Measurements from ENCODE around the gene VGLL4. TPM values are rescaled to one million over a fixed set of nuclear protein-coding genes. Genes with fewer than 3 reads are reported as not detected.
"Not testable (repeated sequence)": the region's sequence is repeated elsewhere in the genome, so short reads cannot be mapped to it uniquely, and the experiment has no call there.

The VGLL4 gene
- total RNA-seq, 4 donors from 2014 or later, result 53.4 to 128 (median 58.2) TPM

DNA sequence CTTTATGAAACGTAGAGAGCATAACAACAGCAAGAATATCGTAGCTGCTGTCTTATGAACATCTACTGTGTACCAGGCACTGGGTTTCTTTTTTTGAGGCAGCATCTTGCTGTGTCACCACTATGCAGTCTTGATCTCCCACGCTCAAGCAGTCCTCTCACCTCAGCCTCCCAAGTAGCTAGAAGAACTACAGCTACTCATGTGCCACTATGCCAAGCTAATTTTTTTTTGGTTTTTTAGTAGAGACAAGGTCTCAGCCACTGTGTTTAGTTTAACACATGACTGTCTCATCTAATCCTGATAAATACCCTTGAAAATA, 129.9 kb downstream of the VGLL4 start:
- ATAC-seq, result no peak
- 66 to 70% methylated on average over 3 of the region's 3 CpGs for WGBS, 2 donors (ENCODE audit: low coverage in 1 of 2)
- Histone ChIP-seq H3K9me3 (no peaks in the 10 kb centered on the region), H3K4me1 (peaks cover 5 to 43% (median 30%) of the 10 kb centered on the region in 3 donors), H3K27ac (peak overlapping the region in 3 of 4 donors; percentile 51 to 60 (median 57)), H3K36me3 (no peaks in the 10 kb centered on the region), H3K27me3 (no peaks in the 10 kb centered on the region), H3K4me3 (no peak overlapping the region)
- TF ChIP-seq POLR2AphosphoS5 (IDR thresholded peaks at IDR 0.05) (no peak), EP300 (IDR thresholded peaks at IDR 0.05) (no peak), POLR2A (IDR thresholded peaks at IDR 0.05) (no peak)
- TF ChIP-seq, protein P1, sequence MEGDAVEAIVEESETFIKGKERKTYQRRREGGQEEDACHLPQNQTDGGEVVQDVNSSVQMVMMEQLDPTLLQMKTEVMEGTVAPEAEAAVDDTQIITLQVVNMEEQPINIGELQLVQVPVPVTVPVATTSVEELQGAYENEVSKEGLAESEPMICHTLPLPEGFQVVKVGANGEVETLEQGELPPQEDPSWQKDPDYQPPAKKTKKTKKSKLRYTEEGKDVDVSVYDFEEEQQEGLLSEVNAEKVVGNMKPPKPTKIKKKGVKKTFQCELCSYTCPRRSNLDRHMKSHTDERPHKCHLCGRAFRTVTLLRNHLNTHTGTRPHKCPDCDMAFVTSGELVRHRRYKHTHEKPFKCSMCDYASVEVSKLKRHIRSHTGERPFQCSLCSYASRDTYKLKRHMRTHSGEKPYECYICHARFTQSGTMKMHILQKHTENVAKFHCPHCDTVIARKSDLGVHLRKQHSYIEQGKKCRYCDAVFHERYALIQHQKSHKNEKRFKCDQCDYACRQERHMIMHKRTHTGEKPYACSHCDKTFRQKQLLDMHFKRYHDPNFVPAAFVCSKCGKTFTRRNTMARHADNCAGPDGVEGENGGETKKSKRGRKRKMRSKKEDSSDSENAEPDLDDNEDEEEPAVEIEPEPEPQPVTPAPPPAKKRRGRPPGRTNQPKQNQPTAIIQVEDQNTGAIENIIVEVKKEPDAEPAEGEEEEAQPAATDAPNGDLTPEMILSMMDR (IDR thresholded peaks at IDR 0.05), result no peak

DNA sequence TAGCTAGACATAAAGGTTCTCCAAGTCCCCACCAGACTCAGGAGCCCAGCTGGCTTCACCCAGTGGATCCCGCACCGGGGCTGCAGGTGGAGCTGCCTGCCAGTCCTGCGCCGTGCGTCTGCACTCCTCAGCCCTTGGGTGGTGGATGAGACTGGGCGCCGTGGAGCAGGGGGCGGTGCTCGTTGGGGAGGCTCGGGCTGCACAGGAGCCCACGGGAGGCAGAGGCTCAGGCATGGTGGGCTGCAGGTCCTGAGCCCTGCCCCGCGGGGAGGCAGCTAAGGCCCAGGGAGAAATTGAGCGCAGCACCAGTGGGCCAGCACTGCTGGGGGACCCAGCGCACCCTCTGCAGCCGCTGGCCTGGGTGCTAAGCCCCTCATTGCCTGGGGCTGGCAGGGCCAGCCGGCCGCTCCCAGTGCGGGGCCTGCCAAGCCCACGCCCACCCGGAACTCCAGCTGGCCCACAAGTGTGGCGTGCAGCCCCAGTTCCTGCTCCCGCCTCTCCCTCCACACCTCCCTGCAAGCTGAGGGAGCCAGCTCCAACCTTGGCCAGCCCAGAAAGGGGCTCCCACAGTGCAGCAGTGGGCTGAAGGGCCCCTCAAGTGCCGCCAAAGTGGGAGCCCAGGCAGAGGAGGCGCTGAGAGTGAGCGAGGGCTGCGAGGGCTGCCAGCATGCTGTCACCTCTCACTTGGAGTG, 130.4 kb downstream of the VGLL4 start:
- H3K27me3 ChIP-seq, ATAC-seq, H3K36me3 ChIP-seq, H3K4me3 ChIP-seq, H3K9me3 ChIP-seq: not testable (repeated sequence)
- peaks cover 9 to 47% (median 35%) of the 10 kb centered on the region in 3 donors for H3K4me1 ChIP-seq
- H3K27ac ChIP-seq, result peak overlapping the region in 3 of 4 donors; percentile 51 to 60 (median 57)
- 100% methylated on average over 3 of the region's 27 CpGs; no CpG with 5 or more reads in 1 of the 2 donors for WGBS, 2 donors (ENCODE audit: low coverage in 1 of 2)

DNA sequence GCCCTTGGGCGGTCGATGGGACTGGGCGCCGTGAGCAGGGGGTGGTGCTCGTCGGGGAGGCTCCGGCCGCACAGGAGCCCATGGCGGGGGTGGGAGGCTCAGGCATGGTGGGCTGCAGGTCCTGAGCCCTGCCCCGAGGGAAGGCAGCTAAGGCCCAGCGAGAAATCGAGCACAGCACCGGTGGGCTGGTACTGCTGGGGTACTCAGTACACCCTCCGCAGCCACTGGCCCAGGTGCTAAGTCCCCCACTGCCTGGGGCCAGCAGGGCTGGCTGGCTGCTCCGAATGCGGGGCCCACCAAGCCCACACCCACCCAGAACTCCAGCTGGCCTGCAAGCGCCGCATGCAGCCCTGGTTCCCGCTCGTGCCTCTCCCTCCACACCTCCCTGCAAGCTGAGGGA, 132.1 kb downstream of the VGLL4 start:
- ATAC-seq, H3K36me3 ChIP-seq, H3K9me3 ChIP-seq, H3K4me3 ChIP-seq, H3K27ac ChIP-seq, H3K27me3 ChIP-seq: not testable (repeated sequence)
- no CpG with 5 or more reads among the region's 20 CpGs for WGBS, 2 donors (ENCODE audit: low coverage in 1 of 2)
- peaks cover 9 to 54% (median 36%) of the 10 kb centered on the region in 3 donors for H3K4me1 ChIP-seq

DNA sequence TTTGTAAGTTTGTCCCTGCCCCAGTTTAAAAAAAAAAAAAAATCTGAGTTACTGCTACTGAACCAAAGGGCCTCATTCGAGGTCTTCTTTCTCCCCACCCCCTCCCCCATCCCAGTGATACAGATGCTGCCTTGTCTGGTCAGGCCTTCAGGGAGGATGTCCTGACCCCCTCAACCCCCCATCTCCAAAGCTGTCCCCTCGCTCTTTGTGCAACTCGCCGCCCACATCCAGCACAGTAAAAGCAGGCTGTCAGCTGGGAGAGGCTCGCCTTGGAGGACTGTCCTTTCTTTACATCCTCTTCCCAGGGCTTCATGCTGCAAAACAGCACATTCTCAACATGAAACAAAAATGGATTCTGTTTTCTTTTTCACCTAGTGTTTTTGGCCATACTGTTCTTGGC, 133.4 kb downstream of the VGLL4 start:
- Histone ChIP-seq H3K9me3 (no peaks in the 10 kb centered on the region), H3K27me3 (no peaks in the 10 kb centered on the region), H3K36me3 (no peaks in the 10 kb centered on the region), H3K4me3 (no peak overlapping the region), H3K27ac (peak overlapping the region in 3 of 4 donors; percentile 67 to 78 (median 74)), H3K4me1 (peaks cover 9 to 57% (median 36%) of the 10 kb centered on the region in 3 donors)
- WGBS, 2 donors (ENCODE audit: low coverage in 1 of 2), result 33 to 82% methylated on average over 1 to 5 of the region's 5 CpGs
- ATAC-seq, result no peak
- TF ChIP-seq, protein P1 (IDR thresholded peaks at IDR 0.05), result no peak
- no peak for TF ChIP-seq POLR2AphosphoS5 (IDR thresholded peaks at IDR 0.05)
- TF ChIP-seq EP300 (IDR thresholded peaks at IDR 0.05), result no peak
- no peak for TF ChIP-seq POLR2A (IDR thresholded peaks at IDR 0.05)

DNA sequence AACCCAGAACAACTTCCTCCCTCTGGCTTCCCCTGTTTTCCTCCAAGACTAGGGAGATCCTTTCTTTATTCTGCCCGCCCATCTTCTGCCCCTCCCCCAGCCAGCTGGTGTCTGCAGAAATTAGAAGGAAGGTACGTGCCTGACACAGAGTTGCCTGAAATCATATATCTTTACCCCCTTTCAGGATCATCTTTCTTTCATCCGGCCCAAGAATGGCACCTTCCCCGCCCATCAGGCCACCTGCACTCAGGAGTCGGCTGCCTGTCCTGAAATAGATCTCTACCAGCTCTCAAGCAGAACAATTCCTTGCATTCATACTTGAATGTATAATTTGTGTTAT, 133.7 kb downstream of the VGLL4 start:
- WGBS, 2 donors (ENCODE audit: low coverage in 1 of 2), result 43% methylated on average over 4 to 5 of the region's 5 CpGs
- Histone ChIP-seq H3K9me3 (no peaks in the 10 kb centered on the region), H3K27ac (peak overlapping the region in 3 of 4 donors; percentile 67 to 78 (median 74)), H3K4me1 (peaks cover 9 to 56% (median 33%) of the 10 kb centered on the region in 3 donors), H3K27me3 (no peaks in the 10 kb centered on the region), H3K36me3 (no peaks in the 10 kb centered on the region), H3K4me3 (no peak overlapping the region)
- no peak for ATAC-seq
- TF ChIP-seq, protein P1 (IDR thresholded peaks at IDR 0.05), result no peak

DNA sequence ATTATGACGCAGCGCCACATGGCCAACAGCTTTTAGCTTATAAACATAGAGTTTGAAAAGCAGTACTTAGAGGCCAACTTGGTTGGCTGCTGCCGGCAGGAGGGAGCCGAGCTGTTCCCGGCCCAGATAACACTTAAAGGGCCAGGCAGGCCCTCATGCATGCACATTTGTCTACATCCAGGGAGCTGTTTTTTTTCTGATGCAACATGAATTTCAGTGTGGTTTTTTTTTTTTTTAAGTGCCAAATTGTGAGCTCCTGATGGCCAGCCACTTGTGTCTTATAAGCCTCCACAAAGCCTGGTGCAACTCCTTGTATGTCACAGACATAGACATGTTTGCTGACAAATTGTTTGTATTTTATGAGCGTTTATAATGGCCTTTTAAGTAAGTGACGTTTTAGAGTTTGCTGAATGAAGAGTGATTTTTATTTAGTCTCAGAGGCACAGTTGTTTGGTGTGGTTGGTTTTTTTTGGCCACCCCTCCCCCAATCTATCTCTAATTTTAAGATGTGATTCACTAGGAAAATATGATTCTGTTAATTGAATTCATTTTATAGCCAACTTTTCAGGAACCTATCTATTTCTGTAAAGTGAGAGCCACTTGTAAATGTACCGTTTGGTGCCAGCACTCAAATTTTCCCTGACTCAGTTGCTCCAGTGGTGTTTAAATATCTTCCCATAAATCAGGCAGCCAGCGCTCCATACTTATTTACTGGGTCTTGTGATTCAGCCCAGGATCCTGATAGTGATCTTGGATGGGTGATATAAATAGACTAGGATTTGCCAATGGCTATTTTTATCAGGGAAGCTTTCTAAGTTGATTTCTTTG, 134.3 kb downstream of the VGLL4 start:
- peaks cover 9 to 50% (median 31%) of the 10 kb centered on the region in 3 donors for H3K4me1 ChIP-seq
- H3K4me3 ChIP-seq, result peak overlapping the region in 1 of 2 donors; percentile 10
- H3K36me3 ChIP-seq, result no peaks in the 10 kb centered on the region
- peak; percentile 91 for ATAC-seq
- no peaks in the 10 kb centered on the region for H3K27me3 ChIP-seq
- 5 to 6% methylated on average over 7 to 9 of the region's 9 CpGs for WGBS, 2 donors (ENCODE audit: low coverage in 1 of 2)
- H3K27ac ChIP-seq, result peak overlapping the region; percentile 67 to 78 (median 75)
- TF ChIP-seq POLR2A (IDR thresholded peaks at IDR 0.05), result no peak
- TF ChIP-seq, protein P1 (IDR thresholded peaks at IDR 0.05), result peak in 2 of 4 experiments; percentile 13 to 19
- TF ChIP-seq EP300 (IDR thresholded peaks at IDR 0.05), result no peak
- TF ChIP-seq POLR2AphosphoS5 (IDR thresholded peaks at IDR 0.05), result peak; percentile 72
- H3K9me3 ChIP-seq, result no peaks in the 10 kb centered on the region

All from gastroesophageal sphincter (tissue), 4 donors.